ENCODE results near the gene TNPO3. TPM values are rescaled to one million over a fixed set of nuclear protein-coding genes. Genes with fewer than 3 reads are reported as not detected.
"Not testable (repeated sequence)": the region's sequence is repeated elsewhere in the genome, so short reads cannot be mapped to it uniquely, and the experiment has no call there.

The TNPO3 gene
- total RNA-seq, 1 donor from 2014 or later: 52.3 TPM

- Mint-ChIP-seq H3K36me3 (no peaks in the 10 kb centered on the region), H3K27ac (no peak overlapping the region), H3K9me3 (no peaks in the 10 kb centered on the region), H3K4me1 (ENCODE audit: unreplicated experiment) (peaks cover 18% of the 10 kb centered on the region), H3K4me3 (no peak overlapping the region), H3K27me3 (peaks cover 14% of the 10 kb centered on the region)
- no peak for DNase-seq (ENCODE audit: extremely low spot score, unreplicated experiment)
- TF ChIP-seq CTCF (conservative IDR thresholded peaks at IDR 0.05): no peak
These were observed 13.1 kb upstream of the TNPO3 start for GRCh38 chr7:129067943-129068548.

- H3K36me3 Mint-ChIP-seq; H3K4me3 Mint-ChIP-seq; DNase-seq (ENCODE audit: extremely low spot score, unreplicated experiment); H3K27ac Mint-ChIP-seq; H3K9me3 Mint-ChIP-seq: not testable (repeated sequence)
- Mint-ChIP-seq H3K27me3 (peaks cover 11% of the 10 kb centered on the region), H3K4me1 (ENCODE audit: unreplicated experiment) (peaks cover 18% of the 10 kb centered on the region)
These were observed 12.2 kb upstream of the TNPO3 start for GRCh38 chr7:129067132-129067561.

GRCh38 chr7:129066290-129067131, 11.6 kb upstream of the TNPO3 start:
- Mint-ChIP-seq H3K36me3 (no peaks in the 10 kb centered on the region), H3K27me3 (peaks cover 11% of the 10 kb centered on the region), H3K9me3 (no peaks in the 10 kb centered on the region), H3K27ac (no peak overlapping the region), H3K4me3 (no peak overlapping the region), H3K4me1 (ENCODE audit: unreplicated experiment) (peaks cover 18% of the 10 kb centered on the region)
- no peak for TF ChIP-seq CTCF (conservative IDR thresholded peaks at IDR 0.05)
- no peak for DNase-seq (ENCODE audit: extremely low spot score, unreplicated experiment)

GRCh38 chr7:129055861-129056464, 1.1 kb upstream of the TNPO3 start:
- H3K4me1 Mint-ChIP-seq (ENCODE audit: unreplicated experiment): peaks cover 14% of the 10 kb centered on the region
- H3K4me3 Mint-ChIP-seq: peak overlapping the region; percentile 95
- H3K9me3 Mint-ChIP-seq: no peaks in the 10 kb centered on the region
- TF ChIP-seq CTCF (conservative IDR thresholded peaks at IDR 0.05): no peak
- H3K27ac Mint-ChIP-seq: peak overlapping the region; percentile 100
- peaks cover 5% of the 10 kb centered on the region for H3K27me3 Mint-ChIP-seq
- DNase-seq (ENCODE audit: extremely low spot score, unreplicated experiment): no peak
- no peaks in the 10 kb centered on the region for H3K36me3 Mint-ChIP-seq

GRCh38 chr7:129055294-129055816, 444 bp upstream of the TNPO3 start:
- Mint-ChIP-seq H3K4me1 (ENCODE audit: unreplicated experiment) (peaks cover 19% of the 10 kb centered on the region), H3K27me3 (peaks cover 5% of the 10 kb centered on the region), H3K36me3 (peaks cover 4% of the 10 kb centered on the region), H3K9me3 (no peaks in the 10 kb centered on the region), H3K27ac (peak overlapping the region; percentile 100), H3K4me3 (peak overlapping the region; percentile 95)
- DNase-seq (ENCODE audit: extremely low spot score, unreplicated experiment): no peak
- no peak for TF ChIP-seq CTCF (conservative IDR thresholded peaks at IDR 0.05)
